ENCODE measurements around the gene SESN3.

DNA sequence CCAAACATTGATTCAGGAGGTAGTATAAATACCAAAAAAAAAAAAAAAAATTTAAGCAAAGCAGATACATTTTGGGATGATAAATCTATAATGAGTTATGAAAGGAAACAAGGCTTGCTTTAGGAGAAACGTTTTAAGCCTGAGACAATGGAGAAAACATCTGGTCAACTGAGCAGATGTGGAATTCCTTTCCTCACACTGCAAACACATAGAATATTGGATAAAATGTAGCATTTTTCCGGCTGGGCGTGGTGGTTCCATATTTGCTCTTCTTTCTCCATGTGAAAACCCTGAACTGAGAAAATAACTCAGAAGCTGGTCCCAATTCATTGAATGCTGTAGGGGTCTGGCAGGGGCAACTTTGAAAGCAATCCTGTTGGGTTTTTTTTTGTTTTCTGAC lies 107.4 kb downstream of the SESN3 start:
- TF ChIP-seq, protein P1, sequence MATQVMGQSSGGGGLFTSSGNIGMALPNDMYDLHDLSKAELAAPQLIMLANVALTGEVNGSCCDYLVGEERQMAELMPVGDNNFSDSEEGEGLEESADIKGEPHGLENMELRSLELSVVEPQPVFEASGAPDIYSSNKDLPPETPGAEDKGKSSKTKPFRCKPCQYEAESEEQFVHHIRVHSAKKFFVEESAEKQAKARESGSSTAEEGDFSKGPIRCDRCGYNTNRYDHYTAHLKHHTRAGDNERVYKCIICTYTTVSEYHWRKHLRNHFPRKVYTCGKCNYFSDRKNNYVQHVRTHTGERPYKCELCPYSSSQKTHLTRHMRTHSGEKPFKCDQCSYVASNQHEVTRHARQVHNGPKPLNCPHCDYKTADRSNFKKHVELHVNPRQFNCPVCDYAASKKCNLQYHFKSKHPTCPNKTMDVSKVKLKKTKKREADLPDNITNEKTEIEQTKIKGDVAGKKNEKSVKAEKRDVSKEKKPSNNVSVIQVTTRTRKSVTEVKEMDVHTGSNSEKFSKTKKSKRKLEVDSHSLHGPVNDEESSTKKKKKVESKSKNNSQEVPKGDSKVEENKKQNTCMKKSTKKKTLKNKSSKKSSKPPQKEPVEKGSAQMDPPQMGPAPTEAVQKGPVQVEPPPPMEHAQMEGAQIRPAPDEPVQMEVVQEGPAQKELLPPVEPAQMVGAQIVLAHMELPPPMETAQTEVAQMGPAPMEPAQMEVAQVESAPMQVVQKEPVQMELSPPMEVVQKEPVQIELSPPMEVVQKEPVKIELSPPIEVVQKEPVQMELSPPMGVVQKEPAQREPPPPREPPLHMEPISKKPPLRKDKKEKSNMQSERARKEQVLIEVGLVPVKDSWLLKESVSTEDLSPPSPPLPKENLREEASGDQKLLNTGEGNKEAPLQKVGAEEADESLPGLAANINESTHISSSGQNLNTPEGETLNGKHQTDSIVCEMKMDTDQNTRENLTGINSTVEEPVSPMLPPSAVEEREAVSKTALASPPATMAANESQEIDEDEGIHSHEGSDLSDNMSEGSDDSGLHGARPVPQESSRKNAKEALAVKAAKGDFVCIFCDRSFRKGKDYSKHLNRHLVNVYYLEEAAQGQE (IDR thresholded peaks at IDR 0.05; ENCODE audit: insufficient read depth in 1 of 2, low read depth in 2 of 2, low read length in 1 of 2), result no peak
- TF ChIP-seq, protein P2, sequence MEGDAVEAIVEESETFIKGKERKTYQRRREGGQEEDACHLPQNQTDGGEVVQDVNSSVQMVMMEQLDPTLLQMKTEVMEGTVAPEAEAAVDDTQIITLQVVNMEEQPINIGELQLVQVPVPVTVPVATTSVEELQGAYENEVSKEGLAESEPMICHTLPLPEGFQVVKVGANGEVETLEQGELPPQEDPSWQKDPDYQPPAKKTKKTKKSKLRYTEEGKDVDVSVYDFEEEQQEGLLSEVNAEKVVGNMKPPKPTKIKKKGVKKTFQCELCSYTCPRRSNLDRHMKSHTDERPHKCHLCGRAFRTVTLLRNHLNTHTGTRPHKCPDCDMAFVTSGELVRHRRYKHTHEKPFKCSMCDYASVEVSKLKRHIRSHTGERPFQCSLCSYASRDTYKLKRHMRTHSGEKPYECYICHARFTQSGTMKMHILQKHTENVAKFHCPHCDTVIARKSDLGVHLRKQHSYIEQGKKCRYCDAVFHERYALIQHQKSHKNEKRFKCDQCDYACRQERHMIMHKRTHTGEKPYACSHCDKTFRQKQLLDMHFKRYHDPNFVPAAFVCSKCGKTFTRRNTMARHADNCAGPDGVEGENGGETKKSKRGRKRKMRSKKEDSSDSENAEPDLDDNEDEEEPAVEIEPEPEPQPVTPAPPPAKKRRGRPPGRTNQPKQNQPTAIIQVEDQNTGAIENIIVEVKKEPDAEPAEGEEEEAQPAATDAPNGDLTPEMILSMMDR (IDR thresholded peaks at IDR 0.05), result no peak
